Activated naive CD4-positive, alpha-beta T cell treated with anti-CD3 and anti-CD28 coated beads, Interleukin-2, amount 50 U/mL, for 16 hours (primary cell): ENCODE data around the gene CDH3.
A peak's percentile ranks its signal among the peaks of the same experiment; 100 is the strongest.

Experiments
- DNase-seq: peaks from one replicate; pipeline ENCODE4 v3.0.0-alpha.2; 2020

The CDH3 gene

DNA sequence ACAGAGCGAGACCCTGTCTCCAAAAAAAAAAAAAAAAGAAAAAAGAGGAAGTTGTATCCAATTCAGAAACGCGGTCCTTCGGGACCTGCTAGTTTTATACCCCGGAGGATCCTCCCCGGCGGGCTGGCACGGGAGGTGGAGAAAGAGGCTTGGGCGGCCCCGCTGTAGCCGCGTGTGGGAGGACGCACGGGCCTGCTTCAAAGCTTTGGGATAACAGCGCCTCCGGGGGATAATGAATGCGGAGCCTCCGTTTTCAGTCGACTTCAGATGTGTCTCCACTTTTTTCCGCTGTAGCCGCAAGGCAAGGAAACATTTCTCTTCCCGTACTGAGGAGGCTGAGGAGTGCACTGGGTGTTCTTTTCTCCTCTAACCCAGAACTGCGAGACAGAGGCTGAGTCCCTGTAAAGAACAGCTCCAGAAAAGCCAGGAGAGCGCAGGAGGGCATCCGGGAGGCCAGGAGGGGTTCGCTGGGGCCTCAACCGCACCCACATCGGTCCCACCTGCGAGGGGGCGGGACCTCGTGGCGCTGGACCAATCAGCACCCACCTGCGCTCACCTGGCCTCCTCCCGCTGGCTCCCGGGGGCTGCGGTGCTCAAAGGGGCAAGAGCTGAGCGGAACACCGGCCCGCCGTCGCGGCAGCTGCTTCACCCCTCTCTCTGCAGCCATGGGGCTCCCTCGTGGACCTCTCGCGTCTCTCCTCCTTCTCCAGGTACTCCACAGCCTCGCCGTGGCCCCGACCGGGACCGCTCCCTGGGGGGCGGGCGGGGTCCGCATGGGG lies at the start of gene CDH3:
TSS of gene CDH3 (plus strand) at position 596 of the 779 bp plus-strand sequence. CDS start at position 666, 70 bp downstream.
- peak; percentile 33 for DNase-seq

DNA sequence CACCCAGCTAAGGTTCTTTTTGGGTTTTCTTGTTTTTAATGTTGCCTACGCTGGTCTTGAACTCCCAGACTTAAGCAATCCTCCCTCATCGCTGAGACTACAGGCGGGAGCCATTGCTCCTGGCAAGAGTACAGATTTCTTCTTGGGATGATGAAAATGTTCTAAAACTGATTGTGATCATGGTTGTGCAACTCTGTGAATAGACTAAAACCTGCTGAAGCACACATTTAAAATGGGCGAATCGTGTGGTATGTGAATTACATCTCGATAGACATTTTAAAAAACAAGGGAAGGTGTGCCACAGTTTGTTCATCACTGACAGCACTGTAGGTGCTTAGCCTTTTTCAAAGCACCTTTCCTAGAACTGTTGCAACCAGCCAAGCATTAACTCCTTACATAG lies 48.8 kb upstream of the CDH3 start:
- no peak for DNase-seq

DNA sequence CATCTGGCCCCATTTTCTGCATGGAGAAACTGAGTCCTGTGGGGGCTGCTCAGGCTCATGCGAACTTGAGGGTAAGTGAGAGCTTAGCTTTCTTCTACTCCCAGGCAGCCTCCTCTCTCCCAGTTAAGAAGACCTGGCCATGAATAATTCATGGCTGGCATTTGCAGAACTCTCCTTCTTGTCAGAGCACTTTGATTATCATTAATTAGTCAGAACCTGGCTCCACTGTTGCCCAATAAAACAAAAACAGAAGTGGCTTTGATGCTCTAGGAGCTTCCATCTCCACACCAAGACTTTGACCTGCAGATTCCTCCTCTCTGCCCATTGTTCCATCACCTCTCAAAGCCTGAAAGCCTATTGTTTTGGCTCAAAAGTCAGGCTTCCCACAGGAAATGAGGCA lies 45.5 kb upstream of the CDH3 start:
- no peak for DNase-seq

GRCh38 chr16:68605746-68606145 lies 39.4 kb upstream of the CDH3 start:
- DNase-seq, result no peak

- DNase-seq, result no peak
Observed at GRCh38 chr16:68607443-68607842, 37.7 kb upstream of the CDH3 start.

GRCh38 chr16:68608330-68608729 lies 36.8 kb upstream of the CDH3 start:
- no peak for DNase-seq

- no peak for DNase-seq
Observed at GRCh38 chr16:68612996-68613395, 32.1 kb upstream of the CDH3 start.

- no peak for DNase-seq
Observed at GRCh38 chr16:68617734-68618133, 27.4 kb upstream of the CDH3 start.

GRCh38 chr16:68626557-68626956 lies 18.6 kb upstream of the CDH3 start:
- no peak for DNase-seq

GRCh38 chr16:68627951-68628425 lies 17.1 kb upstream of the CDH3 start:
- DNase-seq, result no peak

- no peak for DNase-seq
Observed at GRCh38 chr16:68629351-68629910, 15.7 kb upstream of the CDH3 start.

DNA sequence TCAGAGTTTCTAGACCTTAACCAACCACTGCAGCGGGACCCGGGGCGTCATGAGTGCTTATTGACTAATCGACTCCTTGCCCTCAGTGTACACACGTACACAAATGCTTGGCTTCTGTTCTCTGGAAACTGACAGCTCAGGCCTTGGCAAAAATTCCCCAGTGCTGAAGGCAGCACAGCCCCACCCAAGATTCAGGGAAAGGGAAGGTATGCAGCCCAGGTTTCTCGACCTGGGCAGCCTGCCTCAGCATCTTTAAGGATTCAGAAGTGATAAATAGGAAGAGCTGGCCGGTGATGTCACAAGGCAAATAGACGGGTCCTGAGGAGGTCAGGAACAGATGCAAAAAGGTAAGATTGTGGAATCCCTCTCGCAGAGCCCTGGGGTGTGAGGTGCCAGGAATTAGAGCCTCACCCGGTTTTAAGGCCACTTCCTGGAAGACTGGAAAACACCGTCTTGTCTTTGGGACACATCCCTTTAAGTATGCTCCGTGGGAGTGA lies 9.0 kb upstream of the CDH3 start:
- no peak for DNase-seq

DNA sequence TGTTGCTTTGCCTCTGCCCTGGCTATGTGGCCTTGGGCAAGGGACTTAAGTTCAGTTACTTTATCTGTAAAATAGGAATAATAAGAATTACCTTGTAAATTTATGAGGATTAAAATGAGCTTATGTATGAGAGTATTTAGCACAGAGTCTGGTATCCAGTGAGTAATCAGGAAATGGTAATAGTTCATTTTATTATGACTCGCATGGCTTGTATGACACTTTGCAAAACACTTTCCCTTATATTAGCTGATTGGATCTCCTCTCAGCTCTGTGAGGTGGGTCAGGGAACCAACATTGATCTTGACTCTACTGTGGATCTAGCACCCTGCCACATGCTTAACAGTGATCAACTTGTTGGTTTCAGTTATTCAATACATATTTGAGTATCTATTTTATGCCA lies 8.3 kb upstream of the CDH3 start:
- DNase-seq, result no peak

DNA sequence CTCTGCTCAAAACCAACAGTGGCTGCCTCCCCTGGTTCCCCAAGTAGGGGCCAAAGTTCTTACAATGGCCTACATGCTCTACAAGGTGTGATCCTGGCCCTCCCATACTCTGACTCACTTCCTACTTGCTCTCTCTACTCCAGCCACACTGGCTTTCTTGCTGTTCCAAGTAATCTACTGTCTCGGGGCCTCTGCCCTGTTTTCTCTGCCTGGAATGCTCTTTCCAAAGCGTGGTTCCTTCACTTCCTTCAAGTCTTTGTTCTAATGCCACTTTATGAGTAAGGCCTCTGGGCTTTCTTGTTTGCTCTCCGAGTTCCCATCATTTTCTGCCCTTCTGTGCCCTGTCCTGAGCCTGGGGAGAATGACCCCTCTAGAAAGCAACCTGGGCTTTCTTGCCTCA lies 4.1 kb upstream of the CDH3 start:
- DNase-seq, result no peak

DNA sequence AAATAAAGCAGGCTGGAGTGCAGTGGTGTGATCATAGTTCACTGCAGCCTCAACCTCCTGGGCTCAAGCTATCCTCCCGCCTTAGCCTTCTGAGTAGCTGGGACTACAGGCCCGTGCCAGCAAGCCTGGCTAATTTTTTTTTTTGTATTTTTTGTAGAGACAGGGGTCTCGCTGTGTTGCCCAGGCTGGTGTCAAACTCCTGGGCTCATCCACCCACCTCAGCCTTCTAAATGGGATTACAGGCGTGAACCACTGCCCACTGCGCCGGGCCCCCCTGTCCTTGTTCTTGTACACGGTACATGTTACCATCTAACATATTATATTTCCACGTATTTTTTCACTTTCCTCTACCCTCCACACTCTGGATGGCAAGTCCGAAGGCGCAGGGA lies 3.1 kb upstream of the CDH3 start:
- no peak for DNase-seq

- DNase-seq, result no peak
Observed at GRCh38 chr16:68642436-68643101, 2.5 kb upstream of the CDH3 start.

- DNase-seq, result no peak
Observed at GRCh38 chr16:68643227-68643626, 1.9 kb upstream of the CDH3 start.

GRCh38 chr16:68643847-68644246 lies 1.3 kb upstream of the CDH3 start:
- DNase-seq, result no peak

- no peak for DNase-seq
Observed at GRCh38 chr16:68644296-68644695, 814 bp upstream of the CDH3 start.

DNA sequence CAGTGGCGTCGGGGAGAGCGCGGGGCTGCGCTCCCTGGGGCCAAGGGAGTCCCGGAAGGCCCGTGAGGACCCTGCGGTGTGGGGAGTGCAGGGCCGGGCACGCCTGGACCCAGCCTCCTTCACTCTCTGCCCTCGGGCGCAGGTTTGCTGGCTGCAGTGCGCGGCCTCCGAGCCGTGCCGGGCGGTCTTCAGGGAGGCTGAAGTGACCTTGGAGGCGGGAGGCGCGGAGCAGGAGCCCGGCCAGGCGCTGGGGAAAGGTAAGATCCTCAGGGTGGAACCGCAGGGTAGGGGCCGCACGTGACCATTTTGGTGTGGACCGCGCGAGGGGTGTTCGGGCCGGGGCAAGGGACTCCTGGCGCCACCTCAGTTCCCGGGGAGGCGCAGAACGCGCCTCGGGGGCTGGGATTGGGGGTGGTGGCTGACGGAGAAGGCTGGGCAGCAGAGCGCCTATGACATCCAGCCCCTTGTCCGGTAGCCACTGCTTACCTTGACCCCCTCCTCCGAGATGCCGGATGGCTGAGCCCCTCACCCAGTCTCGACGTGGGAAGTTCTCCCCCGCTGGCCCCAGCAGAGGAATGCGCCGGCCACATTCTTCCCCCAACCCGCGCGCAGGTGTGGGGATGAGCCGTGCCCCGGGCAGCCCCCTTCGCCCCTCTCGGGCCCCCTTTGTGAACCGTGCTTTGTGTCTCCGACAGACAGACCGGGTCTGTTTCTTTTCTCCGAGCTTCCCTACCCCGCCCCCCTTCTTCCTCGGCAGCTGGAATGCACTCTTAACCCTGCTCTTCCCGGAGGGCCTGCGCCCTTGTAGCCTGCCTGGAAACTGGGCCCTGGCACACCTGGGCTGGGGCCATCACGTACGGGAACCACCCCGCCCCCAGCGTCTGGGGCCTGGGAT lies 631 bp downstream of the CDH3 start:
- DNase-seq, result no peak

- no peak for DNase-seq
Observed at GRCh38 chr16:68646953-68647659, 2.0 kb downstream of the CDH3 start.

DNA sequence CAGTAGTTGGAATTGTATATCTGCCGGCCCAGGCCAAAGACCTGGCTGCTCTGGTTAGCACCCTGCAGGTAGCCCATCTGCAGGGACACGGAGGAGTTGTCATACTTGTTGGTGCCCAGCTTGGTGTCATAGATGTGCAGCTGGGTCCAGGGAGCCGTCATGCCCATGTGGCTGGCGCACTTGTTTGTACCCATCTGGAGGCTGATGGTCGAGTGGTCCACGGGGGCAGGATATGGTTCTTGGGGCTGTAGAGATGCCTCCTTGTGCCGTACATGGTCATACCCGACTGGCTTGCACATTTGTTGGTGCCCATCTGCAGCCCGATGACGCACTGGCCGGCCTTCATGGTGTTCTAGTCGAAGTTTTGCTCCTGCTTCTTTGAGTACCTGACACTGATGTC lies 6.0 kb downstream of the CDH3 start:
- no peak for DNase-seq
